GM12875 (cell line): ENCODE measurements around the gene UBE2E3.

Experiments
- H3K4me3 ChIP-seq: one replicate; pipeline ENCODE4 v1.5.1; 2011; ENCODE audit warnings: low read depth, low read length, control low read depth
- CTCF ChIP-seq: IDR thresholded peaks from 2 replicates; pipeline ENCODE4 v1.5.1; 2011; ENCODE audit warnings: low read depth, mild to moderate bottlenecking, control low read depth, inconsistent platforms, low read length, moderate library complexity, borderline replicate concordance; ENCODE audit not compliant: insufficient read depth

UBE2E3 gene

GRCh38 chr2:181005326-181005655 lies 24.9 kb downstream of the UBE2E3 start:
- no peak for TF ChIP-seq CTCF
- no peak overlapping the region for H3K4me3 ChIP-seq

- no peak for TF ChIP-seq CTCF
Observed at GRCh38 chr2:181005809-181006208, 25.4 kb downstream of the UBE2E3 start.

GRCh38 chr2:181007086-181007837 lies 26.9 kb downstream of the UBE2E3 start:
- TF ChIP-seq CTCF = no peak

More at GRCh38 chr2:181005809-181006208, 25.4 kb downstream of the UBE2E3 start:
- no peak overlapping the region for H3K4me3 ChIP-seq

GRCh38 chr2:181008407-181008806 lies 28.0 kb downstream of the UBE2E3 start:
- no peak for TF ChIP-seq CTCF

More at GRCh38 chr2:181007086-181007837, 26.9 kb downstream of the UBE2E3 start:
- no peak overlapping the region for H3K4me3 ChIP-seq

GRCh38 chr2:181021199-181021789 lies 40.9 kb downstream of the UBE2E3 start:
- no peak overlapping the region for H3K4me3 ChIP-seq
- no peak for TF ChIP-seq CTCF

More at GRCh38 chr2:181008407-181008806, 28.0 kb downstream of the UBE2E3 start:
- H3K4me3 ChIP-seq = no peak overlapping the region

- TF ChIP-seq CTCF = no peak
Observed at GRCh38 chr2:181022652-181023051, 42.2 kb downstream of the UBE2E3 start.

GRCh38 chr2:181025004-181025403 lies 44.6 kb downstream of the UBE2E3 start:
- TF ChIP-seq CTCF = no peak
- no peak overlapping the region for H3K4me3 ChIP-seq

More at GRCh38 chr2:181022652-181023051, 42.2 kb downstream of the UBE2E3 start:
- no peak overlapping the region for H3K4me3 ChIP-seq
